GM18867 (cell line): ENCODE data around the gene TNS1.

Source experiments
- ATAC-seq: cut with Tn5 transposase; IDR thresholded peaks from one replicate; pipeline ENCODE4 v1.9.1; 2021; ENCODE audit warnings: mild to moderate bottlenecking, moderate library complexity; ENCODE audit not compliant: unreplicated experiment

Gene TNS1

DNA sequence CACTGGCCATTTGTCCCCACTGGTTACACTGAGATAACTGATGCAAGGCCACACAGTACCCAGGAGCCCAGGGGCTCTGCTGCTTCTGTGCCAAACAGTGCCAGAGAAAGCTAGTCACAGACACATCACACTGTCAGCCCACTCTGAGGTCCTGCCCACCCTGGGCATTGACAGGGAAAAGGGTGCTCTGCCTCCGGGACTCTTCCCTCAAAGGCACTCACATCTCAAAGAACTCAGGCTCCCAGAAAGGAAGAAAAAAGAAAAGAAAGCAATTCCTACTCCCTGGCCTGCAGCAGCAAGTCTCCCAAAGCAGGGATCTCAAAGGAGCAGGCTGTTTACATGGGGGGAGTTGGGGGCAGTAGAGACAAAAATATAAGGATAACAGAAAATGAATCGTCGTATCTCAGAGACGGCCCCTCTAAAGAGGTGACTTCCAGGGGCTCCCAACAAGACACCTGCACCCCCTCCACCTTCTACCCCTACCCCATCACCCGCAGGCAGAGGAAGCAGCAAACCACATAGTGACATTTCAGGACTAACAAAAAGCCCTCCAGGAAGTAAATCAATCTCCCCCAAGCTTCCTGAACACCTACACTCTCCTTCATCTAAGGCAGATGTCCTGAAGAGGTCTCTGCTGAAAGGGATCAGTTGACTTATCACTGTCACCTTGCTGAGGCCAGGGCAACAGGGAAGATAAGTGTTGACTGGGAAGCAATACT is 247.6 kb downstream of the TNS1 start:
- no peak for ATAC-seq

DNA sequence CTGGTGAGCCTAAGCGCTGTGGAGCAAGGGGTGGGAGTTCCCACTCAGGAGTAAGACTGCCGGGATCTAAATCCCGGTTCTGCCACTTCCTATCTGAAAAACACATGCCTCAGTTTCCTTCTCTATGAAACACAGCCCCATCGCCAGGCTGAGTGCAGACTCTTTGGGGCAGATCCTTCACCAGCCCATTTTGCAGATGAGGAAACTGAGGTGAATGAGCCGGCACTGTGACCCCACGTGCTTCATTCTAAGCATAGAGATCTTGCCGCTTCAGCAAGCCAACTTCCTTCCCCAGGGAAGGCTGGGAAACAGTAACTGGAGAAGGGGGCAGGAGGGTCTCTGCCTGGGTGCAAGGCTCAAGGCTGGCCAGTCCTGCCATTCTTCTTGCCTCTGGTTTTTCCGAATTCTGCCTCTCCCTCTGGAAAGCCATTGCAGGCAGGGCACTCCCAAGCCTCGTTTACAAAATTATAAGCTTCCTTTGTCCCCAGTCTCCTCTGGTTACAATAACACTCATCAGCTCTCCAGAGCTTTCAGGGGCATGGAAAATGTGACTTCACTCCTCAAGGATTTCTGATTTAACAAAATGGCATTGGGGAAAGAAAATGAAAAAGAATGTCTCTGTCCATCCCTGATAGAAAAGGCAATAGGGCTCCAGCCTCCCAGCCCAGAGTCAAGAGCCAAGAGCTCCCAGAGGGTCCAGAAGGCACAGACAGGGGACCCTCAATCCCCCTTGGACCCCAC is 249.2 kb downstream of the TNS1 start:
- ATAC-seq, result no peak

DNA sequence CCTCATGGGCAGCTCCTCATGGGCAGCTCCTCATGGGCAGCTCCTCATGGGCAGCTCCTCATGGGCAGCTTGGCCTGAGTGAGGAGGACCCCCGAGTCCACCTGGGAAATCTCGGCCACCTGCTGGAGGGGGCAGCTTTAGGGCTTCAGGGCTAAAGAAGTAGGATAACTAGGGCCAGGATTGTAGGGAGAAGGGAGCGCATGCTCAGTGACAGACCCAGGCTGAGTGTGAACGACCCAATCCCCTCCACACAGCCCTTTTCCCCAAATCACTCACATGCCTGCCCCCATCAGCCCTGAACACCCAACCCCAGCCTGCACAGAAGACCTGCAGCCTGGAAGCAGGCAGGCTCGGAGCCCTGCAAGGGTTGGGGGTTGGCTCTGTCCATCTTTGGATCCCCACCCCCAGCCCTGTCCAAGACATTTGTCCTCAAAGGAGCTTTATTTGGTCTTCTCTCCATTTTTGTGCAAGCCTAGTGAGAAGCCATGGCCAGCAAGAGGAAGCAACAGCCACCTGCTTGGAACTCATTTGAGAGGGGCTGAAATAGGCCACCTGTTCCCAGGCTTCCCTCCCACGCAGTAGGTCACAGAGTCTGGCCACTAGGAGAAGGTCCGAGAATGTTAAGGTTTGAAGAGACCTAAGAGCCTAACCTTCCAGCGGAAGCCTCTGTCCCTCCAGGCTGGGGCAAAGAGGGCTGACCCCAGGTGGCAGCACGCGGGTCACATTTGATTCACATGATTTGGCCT is 249.9 kb downstream of the TNS1 start:
- ATAC-seq, result no peak

DNA sequence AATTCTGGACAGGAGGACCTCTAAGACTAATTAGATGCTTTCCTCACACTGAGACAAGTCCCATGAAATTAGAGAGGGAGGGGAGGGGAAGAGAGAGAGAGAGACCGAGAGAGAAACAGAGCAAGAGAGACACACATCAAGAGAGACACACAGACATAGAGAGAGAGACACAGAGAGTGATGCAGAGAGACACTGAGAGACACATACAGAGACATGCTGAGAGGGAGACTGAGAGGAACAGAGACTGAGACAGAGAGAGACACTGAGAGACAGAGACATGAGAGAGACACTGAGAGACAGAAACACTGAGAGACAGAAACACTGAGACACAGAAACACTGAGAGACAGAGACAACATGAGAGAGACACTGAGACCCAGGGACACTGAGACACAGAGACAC is 250.8 kb downstream of the TNS1 start:
- ATAC-seq, result no peak

DNA sequence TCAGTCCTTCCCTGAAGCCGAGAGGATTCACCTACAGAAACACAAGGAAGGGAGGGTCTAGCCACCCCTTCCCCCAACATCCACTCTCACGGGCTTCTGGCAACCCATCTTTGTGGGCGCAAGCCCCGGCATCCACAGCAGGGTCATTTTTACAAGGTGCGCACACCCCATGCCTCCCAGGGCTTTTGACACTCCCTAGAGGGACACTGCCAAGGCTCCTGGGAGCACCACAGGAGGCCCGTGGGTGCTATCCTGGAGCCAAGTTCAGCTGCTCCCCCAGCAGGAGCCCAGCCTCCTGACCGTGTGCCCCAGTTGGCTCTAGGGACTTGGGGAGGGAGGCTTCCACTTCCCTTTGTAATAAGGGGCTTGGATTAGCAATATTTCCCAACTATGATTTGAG is 251.6 kb downstream of the TNS1 start:
- ATAC-seq, result no peak
